Measurements from ENCODE around the gene SPAG9.

DNA sequence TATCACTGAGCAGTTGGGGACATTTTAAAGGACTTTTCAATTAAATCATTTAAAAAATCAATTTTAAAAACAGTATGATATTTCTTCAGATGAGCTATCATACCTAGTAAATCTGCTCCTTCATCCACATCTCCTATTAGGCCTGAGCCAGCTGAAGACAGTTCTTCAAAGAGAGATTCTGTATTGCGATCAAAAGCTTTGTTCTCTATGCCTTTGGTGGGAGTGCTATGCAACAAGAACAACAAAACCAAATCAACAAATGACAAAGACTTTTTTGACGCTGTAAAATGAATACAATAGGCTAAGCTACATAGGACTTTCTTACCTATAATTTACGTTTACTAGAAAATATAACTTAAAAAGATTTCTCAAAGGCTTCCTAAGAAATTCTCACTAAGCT, 106.5 kb downstream of the SPAG9 start:
- TF ChIP-seq NANOG (IDR thresholded peaks at IDR 0.05; ENCODE audit: insufficient read depth, low read depth, low read length, poor library complexity, severe bottlenecking) (no peak), POLR2A (IDR thresholded peaks at IDR 0.05; ENCODE audit: control extremely low read depth in 1 of 2, low read depth in 2 of 2, low read length in 2 of 2) (no peak), PHF8 (conservative IDR thresholded peaks at IDR 0.05; ENCODE audit: low read depth, low read length) (no peak), CBX8 (IDR thresholded peaks at IDR 0.05; ENCODE audit: borderline replicate concordance, low read depth, low read length) (no peak), GABPA (IDR thresholded peaks at IDR 0.05; ENCODE audit: borderline replicate concordance, insufficient read depth, low read length) (no peak)
- TF ChIP-seq, protein P1, sequence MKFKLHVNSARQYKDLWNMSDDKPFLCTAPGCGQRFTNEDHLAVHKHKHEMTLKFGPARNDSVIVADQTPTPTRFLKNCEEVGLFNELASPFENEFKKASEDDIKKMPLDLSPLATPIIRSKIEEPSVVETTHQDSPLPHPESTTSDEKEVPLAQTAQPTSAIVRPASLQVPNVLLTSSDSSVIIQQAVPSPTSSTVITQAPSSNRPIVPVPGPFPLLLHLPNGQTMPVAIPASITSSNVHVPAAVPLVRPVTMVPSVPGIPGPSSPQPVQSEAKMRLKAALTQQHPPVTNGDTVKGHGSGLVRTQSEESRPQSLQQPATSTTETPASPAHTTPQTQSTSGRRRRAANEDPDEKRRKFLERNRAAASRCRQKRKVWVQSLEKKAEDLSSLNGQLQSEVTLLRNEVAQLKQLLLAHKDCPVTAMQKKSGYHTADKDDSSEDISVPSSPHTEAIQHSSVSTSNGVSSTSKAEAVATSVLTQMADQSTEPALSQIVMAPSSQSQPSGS (IDR thresholded peaks at IDR 0.05; ENCODE audit: low read length) = no peak

Measured in H1 (cell line).